Ureter (tissue), 1 donor: ENCODE data around the gene NAPG. TPM values are rescaled to one million over a fixed set of nuclear protein-coding genes. Genes with fewer than 3 reads are reported as not detected.
"Not testable (repeated sequence)": the region's sequence is repeated elsewhere in the genome, so short reads cannot be mapped to it uniquely, and the experiment has no call there.

ENCODE experiments used
- DNase-seq: peaks from one replicate; pipeline ENCODE4 v3.0.0-alpha.2; 2020; ENCODE audit warnings: low spot score
- total RNA-seq: library from RNA; stranded (reverse); gene quantifications from one replicate; pipeline ENCODE4 v1.2.4, GENCODE V29; 2023
- donor health status: DM: yes; HTN: yes; CAD: no.

The NAPG gene
- total RNA-seq, 1 donor from 2014 or later, result 50.2 TPM

GRCh38 chr18:10579079-10579867 is 53.4 kb downstream of the NAPG start:
- DNase-seq, result no peak

DNA sequence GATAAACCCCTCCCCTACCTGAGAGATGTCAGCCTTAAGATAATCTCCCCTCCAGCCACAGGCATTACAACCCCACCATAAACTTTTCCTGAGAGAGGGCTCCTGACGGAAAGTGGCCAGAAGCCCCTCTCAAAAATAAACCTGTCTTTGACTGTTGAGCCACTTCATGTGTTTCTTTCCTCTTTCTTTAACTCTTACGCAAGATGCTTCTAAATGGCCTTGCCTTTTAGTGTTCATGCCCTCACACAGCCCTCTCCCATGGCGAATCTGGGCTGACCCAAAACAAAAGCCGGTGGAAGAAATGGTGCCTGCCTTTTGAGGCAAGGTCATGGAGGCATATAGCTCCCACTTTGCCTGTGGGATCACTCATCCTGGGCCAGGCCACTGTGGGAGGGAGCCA is 54.4 kb downstream of the NAPG start:
- DNase-seq, result no peak

DNA sequence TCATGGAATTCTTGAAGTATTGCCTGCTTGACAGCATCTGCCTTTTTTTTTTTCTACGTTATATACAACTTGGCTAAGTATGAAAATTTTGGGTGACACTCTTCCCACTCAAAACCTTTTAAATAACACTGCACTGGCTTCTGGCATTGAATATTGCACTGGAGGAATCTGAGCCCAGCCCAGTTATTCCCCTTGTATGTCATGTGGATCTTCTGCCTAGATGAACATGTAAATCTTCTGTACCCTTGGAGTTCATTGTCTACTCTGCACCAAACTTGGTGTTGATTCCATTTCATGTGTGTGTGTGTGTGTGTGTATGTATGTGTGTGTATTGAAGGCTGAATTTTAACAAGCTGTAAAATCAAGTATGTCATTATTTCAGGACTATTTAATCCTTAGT is 59.4 kb downstream of the NAPG start:
- no peak for DNase-seq

DNA sequence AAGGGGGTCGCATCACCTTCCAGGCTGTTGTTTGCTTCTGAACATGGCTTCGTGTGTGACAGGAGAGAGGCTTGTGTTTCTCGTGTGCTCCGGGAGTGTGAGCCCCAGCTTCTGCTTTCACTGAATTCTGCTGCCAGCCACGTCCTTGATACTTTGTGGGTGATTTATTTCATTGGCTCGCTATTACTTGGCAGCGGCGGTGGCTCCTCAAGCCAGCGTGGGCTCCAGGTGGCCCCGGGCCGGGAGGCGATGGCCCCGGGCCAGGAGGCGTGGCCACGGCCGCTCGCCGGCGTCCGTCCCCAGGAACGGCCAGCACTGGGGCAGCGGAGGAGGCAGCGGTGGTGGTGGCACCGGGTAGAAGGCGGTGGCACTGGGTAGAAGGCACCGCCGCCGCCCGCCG is 63.1 kb downstream of the NAPG start:
- no peak for DNase-seq

GRCh38 chr18:10590412-10590811 is 64.6 kb downstream of the NAPG start:
- DNase-seq, result no peak

DNA sequence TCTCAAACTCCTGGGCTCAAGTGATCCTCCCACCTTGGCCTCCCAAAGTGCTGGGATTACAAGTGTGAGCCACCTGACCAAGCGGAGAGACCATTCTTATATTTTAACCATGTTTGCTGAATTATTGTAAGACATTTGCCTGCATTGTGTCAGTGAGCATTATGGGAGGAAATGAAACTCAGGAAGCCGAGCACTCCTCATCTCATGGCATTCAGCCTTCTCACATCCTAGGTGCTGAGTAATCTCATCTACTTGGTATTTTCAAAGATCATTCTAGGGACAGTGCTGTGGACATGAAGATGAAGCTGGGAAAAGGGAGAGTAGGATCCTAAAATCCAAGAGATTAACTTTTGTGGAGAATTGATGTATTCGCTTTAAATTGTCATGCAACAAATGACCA is 66.1 kb downstream of the NAPG start:
- no peak for DNase-seq

DNA sequence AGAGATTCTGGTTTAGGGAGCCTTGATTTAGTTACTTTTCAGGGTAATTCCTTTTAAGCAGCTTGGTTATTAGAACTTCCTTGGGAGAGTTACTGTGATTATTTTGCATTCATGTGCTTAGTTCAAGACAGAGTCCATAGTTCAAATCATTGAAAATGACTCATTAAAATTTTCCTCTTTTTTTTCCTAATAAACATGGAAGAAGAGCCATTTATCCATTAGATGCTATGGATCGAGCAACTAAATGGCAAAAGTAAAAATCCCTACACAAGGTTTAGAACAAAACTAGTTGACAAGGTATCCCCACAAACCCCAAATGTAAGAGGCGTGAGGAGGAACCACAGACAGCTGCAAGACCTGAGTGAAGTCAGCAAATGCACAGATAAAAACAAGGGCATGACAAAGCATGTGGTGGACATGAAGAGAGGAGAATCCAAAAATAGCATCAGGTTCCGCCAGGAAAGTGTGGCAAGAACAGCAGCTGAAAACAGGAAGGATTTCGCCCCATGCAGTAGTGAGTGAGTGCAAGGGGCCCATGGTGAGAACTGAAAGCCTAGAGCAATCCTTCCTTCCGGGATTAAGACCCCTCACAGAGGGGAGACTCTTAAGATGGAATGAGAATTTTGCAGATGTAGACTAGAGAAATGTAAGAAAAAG is 67.7 kb downstream of the NAPG start:
- not testable (repeated sequence) for DNase-seq

DNA sequence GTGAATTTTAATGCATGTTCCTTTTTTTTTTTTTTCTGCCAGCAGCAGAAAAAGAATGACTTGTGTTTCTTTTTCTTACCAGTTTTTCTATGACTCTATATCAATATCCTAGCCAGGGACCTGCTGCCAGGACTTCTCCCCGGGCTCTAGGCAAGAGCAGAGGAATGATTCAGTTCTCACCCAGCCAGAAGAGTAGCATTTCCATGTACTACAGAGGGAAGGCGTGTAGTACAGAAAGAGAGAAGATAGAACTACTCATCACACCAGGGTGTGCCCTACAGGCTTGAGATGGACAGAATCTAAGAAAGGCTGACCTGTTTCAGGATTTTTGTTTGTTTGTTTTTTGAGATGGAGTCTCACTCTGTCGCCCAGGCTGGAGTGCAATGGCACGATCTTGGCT is 70.1 kb downstream of the NAPG start:
- not testable (repeated sequence) for DNase-seq

GRCh38 chr18:10597695-10598094 is 71.9 kb downstream of the NAPG start:
- DNase-seq, result not testable (repeated sequence)

- not testable (repeated sequence) for DNase-seq
Observed at GRCh38 chr18:10600701-10601100, 74.9 kb downstream of the NAPG start.

Other genes starting within 250 kb of the NAPG start
- 98.4 TPM for gene APCDD1, start 71.4 kb upstream of the NAPG start, total RNA-seq